ENCODE results near the gene ZRANB1. TPM values are rescaled to one million over a fixed set of nuclear protein-coding genes. Genes with fewer than 3 reads are reported as not detected.

The ZRANB1 gene
- total RNA-seq, 4 donors from 2014 or later, result 8.4 to 24.0 (median 16.8) TPM

GRCh38 chr10:124946945-124947344 is 5.0 kb downstream of the ZRANB1 start:
- Histone ChIP-seq H3K9me3 (no peaks in the 10 kb centered on the region), H3K27me3 (no peaks in the 10 kb centered on the region), H3K4me1 (peaks cover 6 to 44% (median 22%) of the 10 kb centered on the region in 4 donors), H3K27ac (no peak overlapping the region), H3K36me3 (no peaks in the 10 kb centered on the region), H3K4me3 (no peak overlapping the region)
- TF ChIP-seq, protein P1, sequence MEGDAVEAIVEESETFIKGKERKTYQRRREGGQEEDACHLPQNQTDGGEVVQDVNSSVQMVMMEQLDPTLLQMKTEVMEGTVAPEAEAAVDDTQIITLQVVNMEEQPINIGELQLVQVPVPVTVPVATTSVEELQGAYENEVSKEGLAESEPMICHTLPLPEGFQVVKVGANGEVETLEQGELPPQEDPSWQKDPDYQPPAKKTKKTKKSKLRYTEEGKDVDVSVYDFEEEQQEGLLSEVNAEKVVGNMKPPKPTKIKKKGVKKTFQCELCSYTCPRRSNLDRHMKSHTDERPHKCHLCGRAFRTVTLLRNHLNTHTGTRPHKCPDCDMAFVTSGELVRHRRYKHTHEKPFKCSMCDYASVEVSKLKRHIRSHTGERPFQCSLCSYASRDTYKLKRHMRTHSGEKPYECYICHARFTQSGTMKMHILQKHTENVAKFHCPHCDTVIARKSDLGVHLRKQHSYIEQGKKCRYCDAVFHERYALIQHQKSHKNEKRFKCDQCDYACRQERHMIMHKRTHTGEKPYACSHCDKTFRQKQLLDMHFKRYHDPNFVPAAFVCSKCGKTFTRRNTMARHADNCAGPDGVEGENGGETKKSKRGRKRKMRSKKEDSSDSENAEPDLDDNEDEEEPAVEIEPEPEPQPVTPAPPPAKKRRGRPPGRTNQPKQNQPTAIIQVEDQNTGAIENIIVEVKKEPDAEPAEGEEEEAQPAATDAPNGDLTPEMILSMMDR (IDR thresholded peaks at IDR 0.05), result no peak
- TF ChIP-seq POLR2AphosphoS5 (IDR thresholded peaks at IDR 0.05), result no peak
- no peak for TF ChIP-seq EP300 (IDR thresholded peaks at IDR 0.05; ENCODE audit: low read depth)
- no peak for TF ChIP-seq POLR2A (IDR thresholded peaks at IDR 0.05)
- intact Hi-C loops (cut with DNase I; ENCODE audit: low total_unique reads), result no loop called here
- no peak for DNase-seq
- 58 to 65% methylated on average over 2 of the region's 2 CpGs for WGBS, 2 donors (ENCODE audit: low coverage in 1 of 2)
- in situ Hi-C loops (cut with MboI; ENCODE audit: low pct_ligation_motif_present in 1 of 4, low pct_unique_long_range_greater_than_20kb in 1 of 4, low sequenced_read_pairs in 3 of 4), result no loop called here

GRCh38 chr10:124949543-124949942 is 7.6 kb downstream of the ZRANB1 start:
- intact Hi-C loops (cut with DNase I; ENCODE audit: low total_unique reads) (no loop called here), in situ Hi-C loops (cut with MboI; ENCODE audit: low pct_ligation_motif_present in 1 of 4, low pct_unique_long_range_greater_than_20kb in 1 of 4, low sequenced_read_pairs in 3 of 4) (no loop called here)
- Histone ChIP-seq H3K36me3 (no peaks in the 10 kb centered on the region), H3K9me3 (no peaks in the 10 kb centered on the region), H3K4me1 (peaks cover 0 to 30% (median 9%) of the 10 kb centered on the region in 4 donors), H3K4me3 (no peak overlapping the region), H3K27ac (no peak overlapping the region), H3K27me3 (no peaks in the 10 kb centered on the region)
- 95 to 100% methylated on average over 1 to 5 of the region's 5 CpGs for WGBS, 2 donors (ENCODE audit: low coverage in 1 of 2)
- TF ChIP-seq EP300 (IDR thresholded peaks at IDR 0.05; ENCODE audit: low read depth) (no peak), POLR2A (IDR thresholded peaks at IDR 0.05) (no peak), POLR2AphosphoS5 (IDR thresholded peaks at IDR 0.05) (no peak)
- TF ChIP-seq, protein P1 (IDR thresholded peaks at IDR 0.05), result no peak
- no peak for DNase-seq

GRCh38 chr10:124952123-124952522 is 10.2 kb downstream of the ZRANB1 start:
- no peak overlapping the region for H3K4me3 ChIP-seq
- H3K27ac ChIP-seq, result no peak overlapping the region
- H3K4me1 ChIP-seq, result peaks cover 0 to 31% (median 11%) of the 10 kb centered on the region in 4 donors
- H3K27me3 ChIP-seq, result no peaks in the 10 kb centered on the region
- no peaks in the 10 kb centered on the region for H3K9me3 ChIP-seq
- TF ChIP-seq POLR2A (IDR thresholded peaks at IDR 0.05), result no peak
- TF ChIP-seq, protein P1 (IDR thresholded peaks at IDR 0.05), result no peak
- no peak for TF ChIP-seq EP300 (IDR thresholded peaks at IDR 0.05; ENCODE audit: low read depth)
- no peak for DNase-seq
- 90 to 94% methylated on average over 6 of the region's 6 CpGs for WGBS, 2 donors (ENCODE audit: low coverage in 1 of 2)
- in situ Hi-C loops (cut with MboI; ENCODE audit: low pct_ligation_motif_present in 1 of 4, low pct_unique_long_range_greater_than_20kb in 1 of 4, low sequenced_read_pairs in 3 of 4) (no loop called here), intact Hi-C loops (cut with DNase I; ENCODE audit: low total_unique reads) (no loop called here)
- H3K36me3 ChIP-seq, result no peaks in the 10 kb centered on the region

DNA sequence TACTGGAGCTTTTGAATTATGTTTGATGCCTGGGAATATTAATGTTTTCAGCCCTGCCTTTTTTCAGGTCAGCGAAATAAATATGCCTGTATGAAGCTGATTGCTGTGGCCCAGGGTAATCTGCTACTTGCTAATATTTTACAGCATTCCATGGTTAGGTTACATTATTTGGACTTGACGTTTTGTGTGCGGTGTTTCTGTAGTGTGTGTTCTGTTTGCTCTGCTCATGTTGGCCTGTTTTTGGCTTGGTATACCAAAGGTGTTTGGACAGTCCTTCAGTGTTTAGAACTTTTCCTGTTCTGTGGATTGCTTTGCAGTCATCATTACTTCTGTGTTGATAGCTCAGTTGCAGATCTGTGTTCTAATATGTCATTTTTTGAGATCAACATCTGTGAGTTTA is 11.5 kb downstream of the ZRANB1 start:
- no peak for DNase-seq
- TF ChIP-seq POLR2AphosphoS5 (IDR thresholded peaks at IDR 0.05), result no peak
- TF ChIP-seq, protein P1 (IDR thresholded peaks at IDR 0.05), result no peak
- no peak for TF ChIP-seq POLR2A (IDR thresholded peaks at IDR 0.05)
- TF ChIP-seq EP300 (IDR thresholded peaks at IDR 0.05; ENCODE audit: low read depth), result no peak
- Histone ChIP-seq H3K9me3 (no peaks in the 10 kb centered on the region), H3K27ac (no peak overlapping the region), H3K4me1 (peaks cover 0 to 34% (median 8%) of the 10 kb centered on the region in 4 donors), H3K4me3 (no peak overlapping the region), H3K36me3 (no peaks in the 10 kb centered on the region), H3K27me3 (no peaks in the 10 kb centered on the region)
- 80% methylated on average over 2 to 3 of the region's 3 CpGs for WGBS, 2 donors (ENCODE audit: low coverage in 1 of 2)
- intact Hi-C loops (cut with DNase I; ENCODE audit: low total_unique reads), result no loop called here
- in situ Hi-C loops (cut with MboI; ENCODE audit: low pct_ligation_motif_present in 1 of 4, low pct_unique_long_range_greater_than_20kb in 1 of 4, low sequenced_read_pairs in 3 of 4), result no loop called here

All from transverse colon (tissue), 4 donors.